ENCODE measurements around the gene HBG1. TPM values are rescaled to one million over a fixed set of nuclear protein-coding genes. Genes with fewer than 3 reads are reported as not detected.

HBG1 gene
- total and polyA plus RNA-seq, 11 donors: not detected

- Histone ChIP-seq H3K4me1 (peaks cover 0 to 5% (median 0%) of the 10 kb centered on the region in 12 donors), H3K9me3 (no peaks in the 10 kb centered on the region), H3K4me3 (no peak overlapping the region), H3K27ac (no peak overlapping the region), H3K36me3 (no peaks in the 10 kb centered on the region), H3K27me3 (no peaks in the 10 kb centered on the region)
- no peak for DNase-seq
- intact Hi-C loops (cut with DNase I): no loop called here
- no peak for TF ChIP-seq POLR2A (IDR thresholded peaks at IDR 0.05)
- TF ChIP-seq CTCF (IDR thresholded peaks at IDR 0.05): no peak
- 84 to 94% (median 87%) methylated on average over 2 of the region's 2 CpGs for WGBS, 4 donors
- no peak for ATAC-seq
Measured at GRCh38 chr11:5284637-5285036, 35.0 kb upstream of the HBG1 start.

- intact Hi-C loops (cut with DNase I): no loop called here
- WGBS, 4 donors: 52 to 65% (median 62%) methylated on average over 1 of the region's 1 CpG
- no peak overlapping the region for H3K4me3 ChIP-seq
- H3K9me3 ChIP-seq: no peaks in the 10 kb centered on the region
- no peaks in the 10 kb centered on the region for H3K36me3 ChIP-seq
- TF ChIP-seq POLR2A (IDR thresholded peaks at IDR 0.05) (no peak), CTCF (IDR thresholded peaks at IDR 0.05) (no peak)
- ATAC-seq (no peak), DNase-seq (no peak)
- no peak overlapping the region for H3K27ac ChIP-seq
- H3K27me3 ChIP-seq: no peaks in the 10 kb centered on the region
- H3K4me1 ChIP-seq: peaks cover 0 to 5% (median 0%) of the 10 kb centered on the region in 12 donors
Measured at GRCh38 chr11:5283882-5284281, 34.2 kb upstream of the HBG1 start.

DNA sequence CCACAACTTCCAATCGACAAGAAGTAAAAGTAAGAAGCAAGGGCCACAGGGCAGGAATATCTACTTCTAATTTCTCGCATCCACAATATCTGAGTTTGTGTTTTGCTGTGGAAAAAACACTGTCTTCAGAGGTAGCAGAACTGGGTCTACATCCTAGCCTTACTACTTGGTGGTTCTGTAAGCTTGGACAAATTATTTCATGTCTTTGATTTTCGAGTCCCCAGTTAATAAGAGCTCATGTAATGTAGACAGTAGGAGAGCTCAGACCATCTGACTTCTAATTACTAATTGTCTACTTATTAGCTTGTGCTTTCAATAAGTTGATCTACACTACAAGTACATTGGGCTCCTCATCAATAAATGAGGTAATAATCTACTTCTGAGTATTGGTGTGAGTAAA, 33.4 kb upstream of the HBG1 start:
- H3K4me1 ChIP-seq: peaks cover 0 to 5% (median 0%) of the 10 kb centered on the region in 12 donors
- no peaks in the 10 kb centered on the region for H3K27me3 ChIP-seq
- WGBS, 4 donors: 72 to 79% (median 75%) methylated on average over 3 of the region's 3 CpGs
- H3K4me3 ChIP-seq: no peak overlapping the region
- H3K9me3 ChIP-seq: no peaks in the 10 kb centered on the region
- TF ChIP-seq CTCF (IDR thresholded peaks at IDR 0.05) (no peak), POLR2A (IDR thresholded peaks at IDR 0.05) (no peak)
- H3K27ac ChIP-seq: no peak overlapping the region
- intact Hi-C loops (cut with DNase I): no loop called here
- ATAC-seq (no peak), DNase-seq (no peak)
- no peaks in the 10 kb centered on the region for H3K36me3 ChIP-seq

- Histone ChIP-seq H3K4me3 (no peak overlapping the region), H3K27me3 (no peaks in the 10 kb centered on the region), H3K36me3 (no peaks in the 10 kb centered on the region), H3K9me3 (no peaks in the 10 kb centered on the region), H3K4me1 (peaks cover 0 to 5% (median 0%) of the 10 kb centered on the region in 12 donors), H3K27ac (no peak overlapping the region)
- ATAC-seq (no peak), DNase-seq (no peak)
- intact Hi-C loops (cut with DNase I): no loop called here
- no peak for TF ChIP-seq POLR2A (IDR thresholded peaks at IDR 0.05)
- TF ChIP-seq CTCF (IDR thresholded peaks at IDR 0.05): no peak
- 71 to 91% (median 88%) methylated on average over 2 of the region's 2 CpGs for WGBS, 4 donors
Measured at GRCh38 chr11:5282628-5283027, 33.0 kb upstream of the HBG1 start.

Measured in heart left ventricle (tissue), 16 donors.